Panc1 (cell line): Measurements from ENCODE around the gene NCBP2. TPM values are rescaled to one million over a fixed set of nuclear protein-coding genes. Genes with fewer than 3 reads are reported as not detected.
A peak's percentile ranks its signal among the peaks of the same experiment; 100 is the strongest.

Source experiments
- ATAC-seq: fragments of 200-7000 bp; cut with Tn5 transposase; 2 replicates; pipeline ENCODE4 v1.9.1; 2020; ENCODE audit warnings: mild to moderate bottlenecking, moderate library complexity
- Bru-seq: library from RNA; stranded (reverse); fragments of 400-500 nt; gene quantifications from one replicate; lab custom pipeline; 2021; lab: Mats Ljungman, UMichigan
- BruChase-seq, 2 experiments: library from RNA; stranded (reverse); fragments of 400-500 nt; gene quantifications; one replicate each; lab custom pipeline; 2021; lab: Mats Ljungman, UMichigan
- BruUV-seq: library from RNA; stranded (reverse); fragments of 400-500 nt; replicated peaks from 2 replicates; lab custom pipeline; 2021; lab: Mats Ljungman, UMichigan
- CTCF ChIA-PET: fragments of 300-600 bp; sonication (Branson Sonifier 250); formaldehyde crosslinking; loops from one replicate; lab custom pipeline; 2022; ENCODE audit warnings: antibody characterized with exemption; lab: Charles Lee
- POLR2A ChIA-PET: fragments of 300-600 bp; sonication (Branson Sonifier 250); formaldehyde crosslinking; loops from one replicate; lab custom pipeline; 2022; ENCODE audit warnings: antibody characterized with exemption; lab: Charles Lee
- DNase-seq: peaks from one replicate; pipeline ENCODE4 v3.0.0-alpha.2; 2010; ENCODE audit warnings: low read depth, low spot score
- H3K27ac ChIP-seq: 2 replicates; pipeline ENCODE4 v1.5.1; 2011; ENCODE audit warnings: mild to moderate bottlenecking, low read length, inconsistent platforms
- H3K27me3 ChIP-seq: fragments of 200-500 bp; sonication (Bioruptor generic); 2 replicates; pipeline ENCODE4 v1.6.0; 2014; ENCODE audit warnings: low read length, inconsistent platforms; ENCODE audit not compliant: control insufficient read depth, insufficient read depth
- H3K36me3 ChIP-seq: fragments of 200-500 bp; sonication (Bioruptor generic); 2 replicates; pipeline ENCODE4 v1.5.1; 2014; ENCODE audit warnings: inconsistent platforms, mild to moderate bottlenecking, low read length, moderate library complexity; ENCODE audit not compliant: control insufficient read depth, insufficient read depth
- H3K4me1 ChIP-seq: 2 replicates; pipeline ENCODE4 v1.5.1; 2011; ENCODE audit warnings: inconsistent platforms, mild to moderate bottlenecking, low read length, moderate library complexity; ENCODE audit not compliant: control insufficient read depth, insufficient read depth
- H3K4me3 ChIP-seq, 2 experiments: 2 replicates each; pipeline ENCODE4 v1.5.1; 2011 to 2012; ENCODE audit warnings: low read depth in 2 of 2, low read length in 2 of 2, mild to moderate bottlenecking in 2 of 2, inconsistent platforms in 1 of 2, moderate library complexity in 1 of 2
- H3K9me3 ChIP-seq: fragments of 200-500 bp; sonication (Bioruptor generic); 2 replicates; pipeline ENCODE4 v1.5.1; 2014; ENCODE audit warnings: low read depth, mild to moderate bottlenecking, inconsistent platforms, low read length, moderate library complexity; ENCODE audit not compliant: control insufficient read depth, insufficient read depth
- CTCF ChIP-seq: fragments of 450-650 bp; IDR thresholded peaks from 2 replicates; pipeline ENCODE4 v1.5.1; 2017; ENCODE audit warnings: mild to moderate bottlenecking
- POLR2AphosphoS5 ChIP-seq: IDR thresholded peaks from 2 replicates; pipeline ENCODE4 v1.6.1; 2012; ENCODE audit warnings: mild to moderate bottlenecking, low read depth, low read length, moderate library complexity
- REST ChIP-seq, 2 experiments: IDR thresholded peaks; 2 replicates each; pipeline ENCODE4 v1.6.1; 2011 to 2012; ENCODE audit warnings: low read depth in 2 of 2, control low read depth in 1 of 2, low read length in 1 of 2, mild to moderate bottlenecking in 1 of 2, moderate library complexity in 1 of 2; ENCODE audit not compliant: insufficient read depth in 1 of 2
- SIN3A ChIP-seq: IDR thresholded peaks from 2 replicates; pipeline ENCODE4 v1.6.1; 2012; ENCODE audit warnings: low read depth, mild to moderate bottlenecking, low read length, moderate library complexity, borderline replicate concordance; ENCODE audit not compliant: insufficient read depth
- TCF7L2 ChIP-seq: IDR thresholded peaks from 2 replicates; pipeline ENCODE4 v1.6.1; 2011; ENCODE audit warnings: mild to moderate bottlenecking, low read depth, low read length, inconsistent platforms
- in situ Hi-C: cut with HindIII; loops from 2 replicates; pipeline ENCODE4 v1.10.0; 2016; ENCODE audit warnings: low sequenced_read_pairs, low pct_unique_long_range_greater_than_20kb
- intact Hi-C: fragments of 100-400 bp; cut with micrococcal nuclease; formaldehyde crosslinking; loops from one replicate; pipeline ENCODE4 v1.10.0; 2022; ENCODE audit not compliant: unreplicated experiment
- long read RNA-seq: library from polyadenylated mRNA; unstranded; transcript quantifications from one replicate; pipeline ENCODE4 v2.0.0, GENCODE V29; 2021; ENCODE audit not compliant: unreplicated experiment
- polyA plus RNA-seq: library from polyadenylated mRNA; unstranded; fragments of >200 nt; gene quantifications from one replicate; pipeline ENCODE4 v1.2.1, GENCODE V29; 2012; ENCODE audit warnings: missing spikeins; ENCODE audit not compliant: insufficient read length
- total RNA-seq: library from RNA; stranded (reverse); gene quantifications from one replicate; pipeline ENCODE4 v1.2.1, GENCODE V29; 2021; ENCODE audit not compliant: unreplicated experiment

Gene NCBP2
- total RNA-seq, result 122 TPM
- polyA plus RNA-seq, result 133 TPM
- percentile 98 among the genes with signal in this experiment for Bru-seq, nascent RNA
- percentile 99 among the genes with signal in this experiment for BruChase-seq, experiment 1, labeled RNA remaining after a 2-hour chase
- percentile 99 among the genes with signal in this experiment for BruChase-seq, experiment 2, labeled RNA remaining after a 6-hour chase
- long read RNA-seq, full-length matches to known transcripts, result 171 of 229 reads
- long read RNA-seq, partial matches to known transcripts, result 15 of 229 reads
- long read RNA-seq, other reads (novel, unspliced or antisense), result 43 of 229 reads

- POLR2A ChIA-PET, result interaction anchor here (0.5 to 0.6 kb wide), 2 partner anchors 48 to 202 kb away, joined by 6 to 10 read pairs; no protein-coding TSS in a partner anchor
Observed at GRCh38 chr3:196942226-196942914, at the start of gene NCBP2. TSS of gene NCBP2 (minus strand) at chr3:196942528. CDS start at chr3:196942503, 25 bp downstream.

More at GRCh38 chr3:196942226-196942914, at the start of gene NCBP2:
- CTCF ChIA-PET, result no interaction called here
- intact Hi-C loops (no loop called here), in situ Hi-C loops (no loop called here)
- peaks cover 23% of the 10 kb centered on the region for H3K36me3 ChIP-seq
- TF ChIP-seq REST (IDR thresholded peaks at IDR 0.05; ENCODE audit: insufficient read depth in 1 of 2, low read depth in 2 of 2, low read length in 1 of 2), result peak in 1 of 2 experiments; percentile 73; a peak in 1 of 4 replicates
- peak; percentile 94; the same call in 1 of the 2 replicates for TF ChIP-seq SIN3A
- TF ChIP-seq TCF7L2, result no peak
- peak; percentile 90 for TF ChIP-seq CTCF
- peak; percentile 95 for TF ChIP-seq POLR2AphosphoS5
- ATAC-seq (peak; percentile 94), DNase-seq (peak; percentile 86)
- H3K27me3 ChIP-seq, result no peaks in the 10 kb centered on the region
- BruUV-seq, result no TSS peak
- H3K27ac ChIP-seq, result peak within 1 kb of the TSS; percentile 92
- H3K4me3 ChIP-seq, result peak within 1 kb of the TSS; percentile 94 to 99
- H3K9me3 ChIP-seq, result no peaks in the 10 kb centered on the region
- peaks cover 15% of the 10 kb centered on the region for H3K4me1 ChIP-seq
